ENCODE results near the gene FBXO8. TPM values are rescaled to one million over a fixed set of nuclear protein-coding genes. Genes with fewer than 3 reads are reported as not detected.

Gene FBXO8
- total RNA-seq (2021; fragmentation: NEBNext Ultra II Directional; extraction: Animal tissue kit (Norgen Biotek cat#: 25700)) = 10 to 100 TPM; 15.4 to 22.2 (median 21.5) TPM
- long read RNA-seq, transcript FBXO8-201 (6 exons, 2,577 nt) = major isoform, 16 of 19 reads
- long read RNA-seq, partial matches to known transcripts = 2 of 19 reads
- long read RNA-seq, other reads (novel, unspliced or antisense) = 1 of 19 reads

GRCh38 chr4:174283507-174284471 is at the start of gene FBXO8, which contains the start of gene CEP44:
TSS of gene FBXO8 (minus strand) at chr4:174283667. CDS start at chr4:174263092, 20,575 bp downstream.
TSS of gene CEP44 (plus strand) at chr4:174283911. CDS start at chr4:174299122, 15,211 bp downstream.
- peak within 1 kb of the TSS; percentile 100 for H3K4me3 Mint-ChIP-seq
- H3K36me3 Mint-ChIP-seq (ENCODE audit: low read depth) = peaks cover 17% of the 10 kb centered on the region
- peaks cover 6% of the 10 kb centered on the region; the same call in 1 of the 2 replicates for H3K9me3 Mint-ChIP-seq
- H3K4me1 Mint-ChIP-seq (ENCODE audit: low read depth) = peaks cover 51% of the 10 kb centered on the region
- TF ChIP-seq CTCF (IDR thresholded peaks at IDR 0.05) = 0 out of 2 replicates have a peak, but pooled peaks have one; percentile 11
- peak; percentile 81 for DNase-seq
- no peaks in the 10 kb centered on the region; the same call in 1 of the 2 replicates for H3K27me3 Mint-ChIP-seq (ENCODE audit: insufficient read depth)
- peak within 1 kb of the TSS; percentile 99 for H3K27ac Mint-ChIP-seq

GRCh38 chr4:174332741-174333493 is 49.5 kb upstream of the FBXO8 start:
- Mint-ChIP-seq H3K4me3 (no peak overlapping the region), H3K27ac (no peak overlapping the region), H3K36me3 (ENCODE audit: low read depth) (no peaks in the 10 kb centered on the region), H3K4me1 (ENCODE audit: low read depth) (no peaks in the 10 kb centered on the region; the same call in 1 of the 2 replicates), H3K9me3 (no peaks in the 10 kb centered on the region), H3K27me3 (ENCODE audit: insufficient read depth) (no peaks in the 10 kb centered on the region; the same call in none of the 2 replicates)
- DNase-seq = no peak
- TF ChIP-seq CTCF (IDR thresholded peaks at IDR 0.05) = no peak

- H3K4me1 Mint-ChIP-seq (ENCODE audit: low read depth) = peaks cover 10% of the 10 kb centered on the region
- TF ChIP-seq CTCF (IDR thresholded peaks at IDR 0.05) = no peak
- peak; percentile 1 for DNase-seq
- H3K36me3 Mint-ChIP-seq (ENCODE audit: low read depth) = no peaks in the 10 kb centered on the region
- no peaks in the 10 kb centered on the region; the same call in none of the 2 replicates for H3K27me3 Mint-ChIP-seq (ENCODE audit: insufficient read depth)
- no peak overlapping the region for H3K27ac Mint-ChIP-seq
- no peak overlapping the region for H3K4me3 Mint-ChIP-seq
- no peaks in the 10 kb centered on the region for H3K9me3 Mint-ChIP-seq
These were observed 41.3 kb upstream of the FBXO8 start for GRCh38 chr4:174324725-174325124.

GRCh38 chr4:174324236-174324635 is 40.8 kb upstream of the FBXO8 start:
- Mint-ChIP-seq H3K27me3 (ENCODE audit: insufficient read depth) (no peaks in the 10 kb centered on the region; the same call in none of the 2 replicates), H3K27ac (no peak overlapping the region), H3K9me3 (no peaks in the 10 kb centered on the region), H3K4me1 (ENCODE audit: low read depth) (peaks cover 10% of the 10 kb centered on the region), H3K4me3 (no peak overlapping the region), H3K36me3 (ENCODE audit: low read depth) (no peaks in the 10 kb centered on the region)
- no peak for DNase-seq
- TF ChIP-seq CTCF (IDR thresholded peaks at IDR 0.05) = no peak
